ENCODE data around the gene TMIGD1. TPM values are rescaled to one million over a fixed set of nuclear protein-coding genes. Genes with fewer than 3 reads are reported as not detected.
A peak's percentile ranks its signal among the peaks of the same experiment; 100 is the strongest.

Gene TMIGD1
- total and polyA plus RNA-seq, 2 donors (not counting 3 experiments of a cell fraction or from before 2014, with no cell fraction given), result not detected

- ChIA-PET CTCF (interaction anchor here (1.2 to 1.9 kb wide), 3 partner anchors 65 to 166 kb away, joined by 3 to 7 read pairs (median 3); no protein-coding TSS in a partner anchor), POLR2A (no interaction called here)
- intact Hi-C loops (cut with micrococcal nuclease) (no loop called here), dilution Hi-C loops (cut with MboI; ENCODE audit: extremely low pct_ligation_motif_present, low sequenced_read_pairs) (no loop called here)
- FAIRE-seq (peak; percentile 18), DNase-seq (ENCODE audit: low read depth, low spot score) (no peak)
- no peaks in the 10 kb centered on the region for H3K79me2 ChIP-seq (ENCODE audit: control insufficient read depth, insufficient read depth, low read length)
- no TSS peak for BruUV-seq (replicated peaks)
- H3K9me1 ChIP-seq (replicated peaks; ENCODE audit: control insufficient read depth, extremely low read depth, insufficient read depth, low read length), result no peaks in the 10 kb centered on the region
- no peak for TF ChIP-seq MAX (IDR thresholded peaks at IDR 0.05; ENCODE audit: insufficient read depth, insufficient read length)
- TF ChIP-seq CTCF (IDR thresholded peaks at IDR 0.05; ENCODE audit: extremely low read depth in 1 of 2, insufficient read depth in 1 of 2, low read depth in 1 of 2, low read length in 2 of 2), result no peak
- peak; percentile 3 for TF ChIP-seq JUN (IDR thresholded peaks at IDR 0.05; ENCODE audit: borderline replicate concordance, insufficient read depth, insufficient read length, low read depth)
- TF ChIP-seq FOS (IDR thresholded peaks at IDR 0.05; ENCODE audit: borderline replicate concordance, insufficient read depth, low read length), result no peak
- peaks cover 5% of the 10 kb centered on the region for H3K4me1 ChIP-seq (ENCODE audit: control insufficient read depth, extremely low read depth, insufficient read depth, low read length)
- no peak overlapping the region for H3K27ac ChIP-seq (ENCODE audit: insufficient read depth, low read depth, low read length)
- no peak overlapping the region for H3K4me3 ChIP-seq (replicated peaks in 1 of 3; ENCODE audit: insufficient read depth in 1 of 3, low read depth in 1 of 3, low read length in 3 of 3)
- no peak overlapping the region for H3K4me2 ChIP-seq (ENCODE audit: insufficient read depth, low read length)
- no peaks in the 10 kb centered on the region for H3K9me3 ChIP-seq (replicated peaks; ENCODE audit: control insufficient read depth, insufficient read depth, low read length)
- peaks cover 20% of the 10 kb centered on the region in 2 experiments for H3K36me3 ChIP-seq (ENCODE audit: control insufficient read depth in 2 of 2, extremely low read depth in 1 of 2, insufficient read depth in 2 of 2, low read length in 2 of 2)
- no peak overlapping the region for H3K9ac ChIP-seq (replicated peaks; ENCODE audit: extremely low read depth, insufficient read depth, low read length)
- no peaks in the 10 kb centered on the region for H3K27me3 ChIP-seq (ENCODE audit: control insufficient read depth in 2 of 2, insufficient read depth in 2 of 2, low read length in 2 of 2)
- no peaks in the 10 kb centered on the region for H4K20me1 ChIP-seq (replicated peaks; ENCODE audit: control insufficient read depth, extremely low read depth, insufficient read depth, low read length)
- H2AFZ ChIP-seq (ENCODE audit: low read depth, low read length), result no peak overlapping the region
These were observed 62.8 kb downstream of the TMIGD1 start for GRCh38 chr17:30271102-30271501.

- no peak for FAIRE-seq
- Histone ChIP-seq H3K27ac (ENCODE audit: insufficient read depth, low read depth, low read length) (no peak overlapping the region), H3K4me2 (ENCODE audit: insufficient read depth, low read length) (no peak overlapping the region), H4K20me1 (replicated peaks; ENCODE audit: control insufficient read depth, extremely low read depth, insufficient read depth, low read length) (no peaks in the 10 kb centered on the region), H3K4me3 (replicated peaks in 1 of 3; ENCODE audit: insufficient read depth in 1 of 3, low read depth in 1 of 3, low read length in 3 of 3) (no peak overlapping the region), H3K9ac (replicated peaks; ENCODE audit: extremely low read depth, insufficient read depth, low read length) (no peak overlapping the region), H3K9me3 (replicated peaks; ENCODE audit: control insufficient read depth, insufficient read depth, low read length) (no peaks in the 10 kb centered on the region), H3K4me1 (ENCODE audit: control insufficient read depth, extremely low read depth, insufficient read depth, low read length) (peaks cover 29% of the 10 kb centered on the region), H3K9me1 (replicated peaks; ENCODE audit: control insufficient read depth, extremely low read depth, insufficient read depth, low read length) (no peaks in the 10 kb centered on the region), H3K27me3 (ENCODE audit: control insufficient read depth in 2 of 2, insufficient read depth in 2 of 2, low read length in 2 of 2) (no peaks in the 10 kb centered on the region), H3K36me3 (ENCODE audit: control insufficient read depth in 2 of 2, extremely low read depth in 1 of 2, insufficient read depth in 2 of 2, low read length in 2 of 2) (peaks cover 10 to 16% of the 10 kb centered on the region in 2 experiments), H2AFZ (ENCODE audit: low read depth, low read length) (no peak overlapping the region), H3K79me2 (ENCODE audit: control insufficient read depth, insufficient read depth, low read length) (peaks cover 3% of the 10 kb centered on the region)
- dilution Hi-C loops (cut with MboI; ENCODE audit: extremely low pct_ligation_motif_present, low sequenced_read_pairs) (no loop called here), intact Hi-C loops (cut with micrococcal nuclease) (no loop called here)
- POLR2A ChIA-PET, result no interaction called here
- TF ChIP-seq JUN (IDR thresholded peaks at IDR 0.05; ENCODE audit: borderline replicate concordance, insufficient read depth, insufficient read length, low read depth), result no peak
- no peak for DNase-seq (ENCODE audit: low read depth, low spot score)
- BruUV-seq (replicated peaks), result no TSS peak
- CTCF ChIA-PET, result interaction anchor here (1.9 to 3.4 kb wide), 2 partner anchors 143 to 163 kb away, joined by 6 to 15 read pairs; no protein-coding TSS in a partner anchor
These were observed 66.2 kb downstream of the TMIGD1 start for GRCh38 chr17:30267625-30268024.

Small RNA genes within 50 kb of the gene (small RNA-seq; reads per million reads assigned to genes)
- gene RF00019 (ENCODE audit: insufficient read depth, insufficient read length, low read depth, low replicate concordance) (not detected), gene RNU6-1267P (ENCODE audit: insufficient read depth, insufficient read length, low read depth, low replicate concordance) (not detected), gene RNU6-990P (ENCODE audit: insufficient read depth, insufficient read length, low read depth, low replicate concordance) (not detected)

Other genes starting within 250 kb of the TMIGD1 start
- 28.4 and 29.1 TPM in 2 replicates for gene NSRP1, start 217.2 kb downstream of the TMIGD1 start, total RNA-seq
- 6.9 and 11.2 TPM in 2 replicates for gene NSRP1, start 217.2 kb downstream of the TMIGD1 start, polyA plus RNA-seq
- not detected in 2 replicates for gene SLC6A4, start 98.4 kb downstream of the TMIGD1 start, total RNA-seq
- 0.18 and 0.25 TPM in 2 replicates for gene SLC6A4, start 98.4 kb downstream of the TMIGD1 start, polyA plus RNA-seq
- gene BLMH, start 42.1 kb downstream of the TMIGD1 start, total RNA-seq, result 65.8 and 75.0 TPM in 2 replicates
- 18.6 and 24.6 TPM in 2 replicates for gene BLMH, start 42.1 kb downstream of the TMIGD1 start, polyA plus RNA-seq
- 63.6 and 68.0 TPM in 2 replicates for gene CPD, start 44.9 kb upstream of the TMIGD1 start, total RNA-seq
- 15.7 and 18.3 TPM in 2 replicates for gene CPD, start 44.9 kb upstream of the TMIGD1 start, polyA plus RNA-seq
- gene GOSR1, start 143.4 kb upstream of the TMIGD1 start, total RNA-seq, result 41.0 and 43.8 TPM in 2 replicates
- gene GOSR1, start 143.4 kb upstream of the TMIGD1 start, polyA plus RNA-seq, result 8.5 and 13.8 TPM in 2 replicates